ENCODE data around the gene FBP1. TPM values are rescaled to one million over a fixed set of nuclear protein-coding genes. Genes with fewer than 3 reads are reported as not detected.

Gene FBP1
- total RNA-seq, 2 experiments from 2014 or later = 0.26 to 0.30 TPM

DNA sequence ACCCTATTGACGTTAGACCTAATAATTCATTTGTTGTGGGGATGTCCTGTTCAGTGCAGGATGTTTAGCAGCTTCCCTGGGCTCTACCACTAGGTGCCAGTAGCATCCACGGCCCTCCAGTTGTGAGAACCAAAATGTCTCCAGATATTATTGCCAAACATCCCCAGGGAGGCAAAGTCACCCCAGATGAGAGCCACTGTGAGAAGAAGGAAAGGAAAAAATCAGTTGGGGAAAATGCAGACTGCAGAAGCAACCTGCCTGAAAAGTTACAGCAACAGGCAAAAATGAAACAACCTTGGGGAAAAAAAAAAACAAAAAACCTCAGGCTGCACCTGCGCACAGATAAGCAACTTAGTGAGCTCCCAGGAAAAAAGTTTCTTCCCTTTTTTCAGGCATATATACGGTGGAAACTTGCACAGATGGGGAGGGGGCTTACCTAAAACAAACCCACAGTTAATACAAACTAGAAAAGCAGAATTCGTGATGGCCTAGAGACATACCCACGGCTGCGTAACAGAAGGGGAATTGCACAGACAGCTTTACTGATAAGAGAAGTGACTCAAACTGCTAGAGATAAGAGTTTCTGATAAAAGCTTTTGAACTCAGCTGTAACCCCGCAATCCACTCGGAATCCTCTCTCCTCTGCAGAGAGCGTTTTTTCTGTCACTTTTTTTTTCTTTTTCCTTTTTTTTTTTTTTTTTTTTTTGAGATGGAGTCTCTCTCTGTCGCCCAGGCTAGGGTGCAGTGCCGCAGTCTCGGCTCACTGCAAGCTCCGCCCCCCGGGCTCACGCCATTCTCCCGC is 29.8 kb upstream of the FBP1 start:
- DNase-seq = peak; percentile 76
- H3K4me1 Mint-ChIP-seq = peaks cover 12% of the 10 kb centered on the region
- H3K27me3 Mint-ChIP-seq = peaks cover 38% of the 10 kb centered on the region
- peak overlapping the region; percentile 73 for H3K4me3 Mint-ChIP-seq
- peak overlapping the region; percentile 50 for H3K27ac Mint-ChIP-seq
- no peaks in the 10 kb centered on the region for H3K36me3 Mint-ChIP-seq
- peak; percentile 87 for ATAC-seq
- no peaks in the 10 kb centered on the region for H3K9me3 Mint-ChIP-seq (ENCODE audit: low read depth)
- CTCF ChIA-PET = interaction anchor here (0.6 to 3.3 kb wide), 32 partner anchors 9 to 1462 kb away, joined by 3 to 39 read pairs (median 4); partner anchors contain the start of genes AOPEP and FBP1

DNA sequence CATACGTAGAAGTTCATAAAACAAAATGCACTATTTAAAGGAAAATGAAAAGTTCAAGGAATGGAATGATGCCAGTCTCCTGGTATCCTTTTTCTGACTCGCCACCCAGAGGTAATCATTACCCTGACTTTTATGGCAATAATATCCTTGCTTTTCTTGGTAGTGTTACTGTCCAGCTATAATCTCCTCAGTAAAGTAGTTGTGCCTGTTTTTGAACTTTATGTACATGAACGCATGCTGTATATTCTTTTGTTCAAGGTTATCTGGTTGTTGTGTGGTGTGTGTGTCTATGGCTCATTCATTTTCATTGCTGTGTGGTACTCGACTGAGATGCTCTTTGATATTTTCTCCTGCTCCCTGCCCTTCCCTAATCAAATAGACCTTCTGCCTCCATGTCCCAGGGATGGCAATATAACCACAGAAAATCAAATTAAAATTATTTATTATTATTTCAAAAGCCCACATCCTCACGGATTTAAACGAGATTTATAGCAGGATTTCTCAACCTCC is 29.2 kb upstream of the FBP1 start:
- H3K4me1 Mint-ChIP-seq = peaks cover 12% of the 10 kb centered on the region
- H3K27me3 Mint-ChIP-seq = peaks cover 44% of the 10 kb centered on the region
- peak; percentile 10 for ATAC-seq
- no peaks in the 10 kb centered on the region for H3K9me3 Mint-ChIP-seq (ENCODE audit: low read depth)
- CTCF ChIA-PET = interaction anchor here (0.7 to 3.3 kb wide), 19 partner anchors 10 to 512 kb away, joined by 3 to 39 read pairs (median 5); partner anchors contain the start of genes AOPEP and FBP1
- no peak for DNase-seq
- no peak overlapping the region for H3K27ac Mint-ChIP-seq
- no peaks in the 10 kb centered on the region for H3K36me3 Mint-ChIP-seq
- no peak overlapping the region for H3K4me3 Mint-ChIP-seq

DNA sequence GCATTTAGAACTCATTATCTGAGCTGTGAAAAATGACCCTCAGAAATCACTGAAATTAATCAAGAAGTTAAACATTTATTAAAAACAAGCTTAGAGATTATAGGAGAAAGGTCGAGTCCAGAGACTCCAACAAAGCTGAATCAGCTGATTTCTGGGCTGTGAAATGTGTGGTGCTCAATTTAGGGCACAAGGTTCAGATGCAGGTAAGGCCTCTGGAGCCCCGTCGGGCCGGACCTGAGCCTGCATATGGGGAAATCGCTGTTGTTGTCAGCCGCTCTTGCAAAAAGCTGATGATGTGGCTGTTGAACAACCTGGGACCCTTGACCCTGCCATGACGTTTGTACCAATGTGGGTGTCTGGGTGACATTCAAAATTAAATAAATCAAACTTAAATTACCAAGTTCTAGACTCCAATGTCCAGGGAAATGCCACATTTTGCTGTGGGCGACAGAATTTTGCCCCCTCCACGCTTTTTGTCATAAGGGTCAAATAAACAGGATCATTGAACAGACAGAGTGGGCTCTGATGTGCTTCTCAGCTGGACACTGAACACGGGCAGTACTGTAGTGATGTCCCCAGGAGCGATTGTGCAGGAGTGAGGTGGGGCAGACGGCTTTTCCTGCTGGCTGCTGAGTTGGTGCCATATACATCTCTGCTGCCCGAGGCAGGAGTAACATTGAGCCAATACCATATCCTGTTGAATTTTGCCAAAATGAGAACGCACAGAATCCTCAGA is 27.2 kb upstream of the FBP1 start:
- DNase-seq (no peak), ATAC-seq (no peak)
- H3K27ac Mint-ChIP-seq = no peak overlapping the region
- H3K4me1 Mint-ChIP-seq = peaks cover 12% of the 10 kb centered on the region
- peaks cover 44% of the 10 kb centered on the region for H3K27me3 Mint-ChIP-seq
- no peak overlapping the region for H3K4me3 Mint-ChIP-seq
- no peaks in the 10 kb centered on the region for H3K9me3 Mint-ChIP-seq (ENCODE audit: low read depth)
- H3K36me3 Mint-ChIP-seq = no peaks in the 10 kb centered on the region
- CTCF ChIA-PET = interaction anchor here (0.7 to 2.3 kb wide), 5 partner anchors 10 to 465 kb away, joined by 3 to 7 read pairs (median 3); no protein-coding TSS in a partner anchor

- no peaks in the 10 kb centered on the region for H3K9me3 Mint-ChIP-seq (ENCODE audit: low read depth)
- H3K4me3 Mint-ChIP-seq = no peak overlapping the region
- CTCF ChIA-PET = interaction anchor here (1.1 to 2.3 kb wide), 4 partner anchors 10 to 466 kb away, joined by 3 to 7 read pairs (median 4); no protein-coding TSS in a partner anchor
- DNase-seq (no peak), ATAC-seq (no peak)
- H3K4me1 Mint-ChIP-seq = peaks cover 10% of the 10 kb centered on the region
- H3K27me3 Mint-ChIP-seq = peaks cover 39% of the 10 kb centered on the region
- H3K27ac Mint-ChIP-seq = no peak overlapping the region
- H3K36me3 Mint-ChIP-seq = no peaks in the 10 kb centered on the region
Observed at GRCh38 chr9:94665613-94666012, 26.3 kb upstream of the FBP1 start.

DNA sequence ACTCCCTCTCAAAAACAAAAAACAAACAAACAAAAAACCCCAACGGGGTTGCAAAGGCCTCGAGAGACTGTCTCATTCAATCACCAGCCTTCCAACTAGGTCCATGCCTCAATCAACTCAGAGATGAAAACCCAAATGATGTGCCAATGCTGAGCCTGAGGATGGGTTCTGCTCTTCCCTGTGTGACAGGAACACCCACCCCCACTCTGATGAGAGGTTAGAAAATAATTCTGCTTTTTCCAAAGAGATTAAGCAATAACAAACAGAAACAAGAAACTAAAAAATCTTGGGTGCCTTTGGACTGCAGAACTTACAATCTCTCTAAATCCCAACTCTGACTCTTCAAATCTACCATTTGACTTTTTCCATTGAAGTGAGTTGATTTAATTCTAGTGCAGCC is 25.5 kb upstream of the FBP1 start:
- Mint-ChIP-seq H3K4me3 (no peak overlapping the region), H3K27ac (no peak overlapping the region), H3K36me3 (no peaks in the 10 kb centered on the region), H3K9me3 (ENCODE audit: low read depth) (no peaks in the 10 kb centered on the region), H3K27me3 (peaks cover 43% of the 10 kb centered on the region), H3K4me1 (peaks cover 8% of the 10 kb centered on the region)
- CTCF ChIA-PET = no interaction called here
- ATAC-seq (no peak), DNase-seq (no peak)

DNA sequence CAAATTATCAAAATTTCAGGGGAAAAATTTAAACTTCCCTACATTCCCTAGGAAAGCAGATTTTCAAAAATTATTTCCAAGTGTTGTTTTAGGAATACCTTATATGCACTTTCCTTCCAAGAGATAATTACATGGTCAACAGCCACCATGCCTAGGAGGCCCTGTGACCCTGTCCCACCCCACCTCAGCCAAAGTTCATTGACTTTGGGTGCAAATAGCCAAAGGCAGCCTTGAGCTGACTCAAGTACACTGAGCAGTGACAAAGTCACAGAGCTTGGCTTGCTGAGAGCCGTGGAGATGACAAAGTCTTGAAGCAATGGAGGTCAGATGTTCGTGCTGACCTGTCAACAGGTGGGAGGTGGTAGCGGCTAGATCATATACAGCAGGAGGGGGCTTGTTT is 24.3 kb upstream of the FBP1 start:
- Mint-ChIP-seq H3K27ac (no peak overlapping the region), H3K9me3 (ENCODE audit: low read depth) (no peaks in the 10 kb centered on the region), H3K4me1 (peaks cover 2% of the 10 kb centered on the region), H3K36me3 (no peaks in the 10 kb centered on the region), H3K4me3 (no peak overlapping the region), H3K27me3 (peaks cover 43% of the 10 kb centered on the region)
- CTCF ChIA-PET = interaction anchor here (0.7 kb wide), 1 partner anchor 23 kb away, joined by 3 read pairs; no protein-coding TSS in a partner anchor
- ATAC-seq (no peak), DNase-seq (no peak)

- DNase-seq (no peak), ATAC-seq (no peak)
- peaks cover 41% of the 10 kb centered on the region for H3K27me3 Mint-ChIP-seq
- no peak overlapping the region for H3K27ac Mint-ChIP-seq
- H3K4me1 Mint-ChIP-seq = no peaks in the 10 kb centered on the region
- H3K36me3 Mint-ChIP-seq = no peaks in the 10 kb centered on the region
- H3K9me3 Mint-ChIP-seq (ENCODE audit: low read depth) = no peaks in the 10 kb centered on the region
- CTCF ChIA-PET = interaction anchor here (0.7 kb wide), 1 partner anchor 22 kb away, joined by 3 read pairs; no protein-coding TSS in a partner anchor
- H3K4me3 Mint-ChIP-seq = no peak overlapping the region
Observed at GRCh38 chr9:94663140-94663539, 23.8 kb upstream of the FBP1 start.

DNA sequence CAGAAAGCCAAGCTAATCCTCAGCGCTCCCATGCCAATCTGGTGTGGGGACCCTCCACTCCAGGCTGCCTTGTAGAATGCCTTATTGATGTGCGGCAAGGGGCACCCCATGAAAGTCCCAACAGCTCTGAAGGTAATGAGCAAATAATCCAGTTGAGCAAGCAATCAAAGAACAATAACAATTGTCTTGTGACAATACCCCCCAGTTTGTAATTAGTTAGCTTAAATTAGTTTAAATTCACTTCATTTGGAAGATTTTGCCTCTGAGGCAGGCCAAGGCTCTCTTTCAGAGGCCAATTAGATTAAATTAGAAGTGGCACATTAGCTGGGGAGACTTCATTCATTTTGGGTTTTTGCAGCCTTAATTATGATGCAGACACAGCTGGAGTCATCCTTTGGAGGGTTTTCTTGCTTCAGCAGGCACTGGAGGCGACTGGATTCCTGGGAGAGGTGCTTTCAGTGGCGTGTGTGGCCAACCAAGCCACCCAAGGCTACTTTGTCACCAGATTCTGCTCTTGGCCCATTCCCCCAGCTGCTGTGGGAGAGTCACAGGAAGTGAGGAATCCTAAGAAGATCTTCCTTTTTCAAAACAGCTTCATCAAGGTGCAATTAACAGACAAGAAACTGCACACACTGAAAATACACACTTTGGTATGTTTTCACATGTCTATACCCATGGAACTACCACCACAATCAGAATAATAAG is 17.9 kb upstream of the FBP1 start:
- ATAC-seq (no peak), DNase-seq (no peak)
- peaks cover 17% of the 10 kb centered on the region for H3K4me1 Mint-ChIP-seq
- peak overlapping the region; percentile 38 for H3K27ac Mint-ChIP-seq
- peaks cover 13% of the 10 kb centered on the region for H3K27me3 Mint-ChIP-seq
- CTCF ChIA-PET = interaction anchor here (0.9 to 3.4 kb wide), 4 partner anchors 9 to 474 kb away, joined by 3 to 21 read pairs (median 3); no protein-coding TSS in a partner anchor
- no peaks in the 10 kb centered on the region for H3K36me3 Mint-ChIP-seq
- no peak overlapping the region for H3K4me3 Mint-ChIP-seq
- no peaks in the 10 kb centered on the region for H3K9me3 Mint-ChIP-seq (ENCODE audit: low read depth)

DNA sequence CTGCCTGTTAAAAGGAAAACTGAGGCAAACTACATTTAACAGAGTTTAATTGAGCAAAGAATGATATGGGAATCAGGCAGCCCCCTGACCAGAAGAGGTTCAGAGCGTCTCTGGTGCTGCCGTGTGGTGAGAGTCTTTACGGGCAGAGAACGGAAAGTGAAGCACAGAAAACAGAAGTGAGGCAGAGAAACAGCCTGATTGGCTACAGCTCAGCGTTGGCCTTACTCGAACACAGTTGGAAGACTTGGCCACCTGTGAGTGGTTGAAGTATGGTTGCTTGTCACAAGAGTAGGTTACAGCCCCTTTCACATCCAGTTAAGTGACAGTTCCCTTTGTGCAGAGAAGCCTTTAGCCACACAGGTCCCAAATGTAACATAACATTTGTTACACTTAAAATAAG is 16.9 kb upstream of the FBP1 start:
- CTCF ChIA-PET = interaction anchor here (1.3 to 3.4 kb wide), 4 partner anchors 10 to 475 kb away, joined by 3 to 21 read pairs (median 3); no protein-coding TSS in a partner anchor
- ATAC-seq (peak; percentile 93), DNase-seq (peak; percentile 66)
- Mint-ChIP-seq H3K27ac (peak overlapping the region; percentile 14), H3K4me3 (peak overlapping the region; percentile 69), H3K9me3 (ENCODE audit: low read depth) (no peaks in the 10 kb centered on the region), H3K4me1 (peaks cover 17% of the 10 kb centered on the region), H3K27me3 (peaks cover 15% of the 10 kb centered on the region), H3K36me3 (no peaks in the 10 kb centered on the region)

GRCh38 chr9:94655739-94656138 is 16.4 kb upstream of the FBP1 start:
- no peak for DNase-seq
- CTCF ChIA-PET = interaction anchor here (1.3 to 3.4 kb wide), 4 partner anchors 10 to 475 kb away, joined by 3 to 21 read pairs (median 3); no protein-coding TSS in a partner anchor
- peak; percentile 12 for ATAC-seq
- no peaks in the 10 kb centered on the region for H3K36me3 Mint-ChIP-seq
- H3K4me1 Mint-ChIP-seq = peaks cover 17% of the 10 kb centered on the region
- peaks cover 17% of the 10 kb centered on the region for H3K27me3 Mint-ChIP-seq
- peak overlapping the region; percentile 14 for H3K27ac Mint-ChIP-seq
- no peaks in the 10 kb centered on the region for H3K9me3 Mint-ChIP-seq (ENCODE audit: low read depth)
- peak overlapping the region; percentile 69 for H3K4me3 Mint-ChIP-seq

DNA sequence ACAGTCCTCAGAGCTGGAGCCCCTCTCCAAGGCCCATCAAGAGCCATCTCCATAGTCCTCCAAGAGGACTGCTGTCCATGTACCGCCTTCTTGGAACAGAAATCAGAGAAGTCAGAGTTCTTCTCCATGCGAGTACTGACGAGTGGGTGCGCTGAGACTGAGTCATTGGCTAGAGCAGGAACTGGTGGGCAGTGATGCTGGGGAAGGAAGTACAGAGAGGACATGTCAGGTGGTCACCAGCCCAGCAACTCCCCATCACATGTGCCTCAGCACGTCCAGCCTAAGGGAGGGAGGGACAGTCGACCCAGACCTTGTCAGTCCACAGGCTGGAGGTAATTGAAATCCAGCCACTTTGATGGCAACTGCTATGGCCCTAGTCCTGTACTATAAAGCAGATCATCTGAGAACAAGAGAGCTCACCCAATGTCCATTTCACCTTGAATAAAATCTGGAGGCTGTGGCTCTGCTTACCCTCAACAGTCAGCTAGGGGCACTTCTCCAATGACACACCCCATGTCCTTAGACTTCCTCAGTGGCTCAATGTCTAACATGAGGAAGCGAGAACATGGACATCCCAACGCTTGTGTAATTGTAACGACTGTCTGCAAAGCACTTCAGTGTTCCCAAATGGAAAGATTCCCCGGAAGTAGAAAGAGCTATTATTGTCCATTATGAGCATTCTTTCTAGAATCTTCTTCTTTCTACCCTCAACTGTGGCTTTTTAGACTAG is 15.0 kb upstream of the FBP1 start:
- ATAC-seq (no peak), DNase-seq (no peak)
- CTCF ChIA-PET = interaction anchor here (0.8 to 2.2 kb wide), 2 partner anchors 14 to 27 kb away, joined by 3 to 5 read pairs; no protein-coding TSS in a partner anchor
- Mint-ChIP-seq H3K36me3 (no peaks in the 10 kb centered on the region), H3K27me3 (peaks cover 16% of the 10 kb centered on the region), H3K4me1 (peaks cover 17% of the 10 kb centered on the region), H3K4me3 (no peak overlapping the region), H3K9me3 (ENCODE audit: low read depth) (no peaks in the 10 kb centered on the region), H3K27ac (no peak overlapping the region)

- Mint-ChIP-seq H3K4me1 (peaks cover 7% of the 10 kb centered on the region), H3K4me3 (no peak overlapping the region), H3K9me3 (ENCODE audit: low read depth) (no peaks in the 10 kb centered on the region), H3K36me3 (no peaks in the 10 kb centered on the region), H3K27ac (no peak overlapping the region), H3K27me3 (peaks cover 17% of the 10 kb centered on the region)
- no peak for DNase-seq
- CTCF ChIA-PET = no interaction called here
- no peak for ATAC-seq
Observed at GRCh38 chr9:94650949-94651348, 11.6 kb upstream of the FBP1 start.

All from activated CD8-positive, alpha-beta memory T cell treated with anti-CD3 and anti-CD28 coated beads, Interleukin-2, amount 10 ng/mL, durations not matched to agents 7 days and 5 days (primary cell).